Transverse colon (tissue), 4 donors: ENCODE data around the gene PLA2G2E.

Source experiments
- CTCF ChIP-seq, 5 experiments: fragments of 200-600 bp in 3 of 5; fragments of 450-650 bp in 2 of 5; sonication (generic) in 3 of 5; IDR thresholded peaks; 1 replicate in 2 of 5; 2 replicates in 3 of 5; pipeline ENCODE4 v1.5.1; 2016 to 2017; ENCODE audit warnings: antibody characterized with exemption in 5 of 5, inconsistent platforms in 3 of 5, mild to moderate bottlenecking in 2 of 5, moderate library complexity in 1 of 5
- EP300 ChIP-seq: sonication (generic); formaldehyde crosslinking; IDR thresholded peaks from one replicate; pipeline ENCODE4 v1.6.1; 2017; ENCODE audit warnings: antibody characterized with exemption, low read depth
- POLR2AphosphoS5 ChIP-seq, 3 donors: sonication (generic); formaldehyde crosslinking; IDR thresholded peaks; one replicate each; pipeline ENCODE4 v1.6.1; 2016; ENCODE audit warnings: antibody characterized with exemption in 3 of 3

- TF ChIP-seq CTCF (IDR thresholded peaks at IDR 0.05) = no peak
- no peak for TF ChIP-seq EP300
- TF ChIP-seq POLR2AphosphoS5 (IDR thresholded peaks at IDR 0.05) = no peak
These were observed 17.8 kb upstream of the PLA2G2E start for GRCh38 chr1:19941206-19941568.
